ENCODE data around the gene FLNB.

DNA sequence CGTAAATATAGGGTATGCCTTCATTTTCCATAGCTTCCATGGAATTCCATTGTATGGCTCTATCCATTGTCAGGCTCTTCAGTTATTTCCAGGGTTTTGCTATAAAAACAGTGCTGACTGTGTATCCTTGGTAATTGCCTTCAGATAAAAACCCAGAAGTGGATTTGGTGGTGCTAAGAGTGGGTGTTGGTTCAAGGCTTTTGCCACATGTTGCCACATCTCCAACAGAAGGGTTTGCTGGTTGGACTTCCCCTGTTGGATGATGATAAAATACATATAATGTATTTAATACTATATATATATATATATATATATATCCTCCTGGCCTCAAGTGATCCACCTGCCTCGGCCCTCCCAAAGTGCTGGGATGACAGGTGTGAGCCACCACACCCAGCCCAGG is 97.8 kb downstream of the FLNB start:
- TF ChIP-seq CTCF (conservative IDR thresholded peaks at IDR 0.05 in 1 of 2, IDR thresholded peaks at IDR 0.05 in 1 of 2; ENCODE audit: extremely low read depth in 1 of 2, insufficient read depth in 1 of 2, low read depth in 1 of 2, low read length in 2 of 2), result no peak
- TF ChIP-seq EZH2 (IDR thresholded peaks at IDR 0.05; ENCODE audit: borderline replicate concordance, low read length), result no peak

Data from mammary epithelial cell (primary cell).